WTC11 (cell line): ENCODE measurements around the gene NRIP2. TPM values are rescaled to one million over a fixed set of nuclear protein-coding genes. Genes with fewer than 3 reads are reported as not detected.

ENCODE experiments used
- ATAC-seq: fragments of 200-7000 bp; cut with Tn5 transposase; 2 replicates; pipeline ENCODE4 v1.10.0; 2021; ENCODE audit warnings: mild to moderate bottlenecking, moderate library complexity
- CTCF ChIA-PET: fragments of 300-600 bp; sonication (Branson Sonifier 250); formaldehyde crosslinking; loops from one replicate; lab custom pipeline; 2021; ENCODE audit warnings: antibody characterized with exemption; lab: Charles Lee
- POLR2A ChIA-PET: fragments of 350-600 bp; sonication (Branson Sonifier 250); formaldehyde crosslinking; loops from one replicate; lab custom pipeline; 2021; ENCODE audit warnings: antibody characterized with exemption; lab: Charles Lee
- DNase-seq: peaks from one replicate; pipeline ENCODE4 v3.0.0; 2021; ENCODE audit warnings: low spot score
- H3K27ac Mint-ChIP-seq: 2 replicates; pipeline ENCODE4 v1.8.0; 2021; ENCODE audit warnings: mixed read lengths
- H3K27me3 Mint-ChIP-seq: 2 replicates; pipeline ENCODE4 v1.8.0; 2021; ENCODE audit warnings: low read depth, mild to moderate bottlenecking, moderate library complexity, mixed read lengths
- H3K36me3 Mint-ChIP-seq: 2 replicates; pipeline ENCODE4 v1.8.0; 2021; ENCODE audit warnings: mixed read lengths
- H3K4me1 Mint-ChIP-seq: 2 replicates; pipeline ENCODE4 v1.8.0; 2022; ENCODE audit warnings: mixed read lengths
- H3K4me3 Mint-ChIP-seq: 2 replicates; pipeline ENCODE4 v1.8.0; 2021; ENCODE audit warnings: mild to moderate bottlenecking, moderate library complexity, mixed read lengths
- H3K9me3 Mint-ChIP-seq: 2 replicates; pipeline ENCODE4 v1.8.0; 2021; ENCODE audit warnings: mixed read lengths
- IRF2 ChIP-seq: sonication (generic); formaldehyde crosslinking; IDR thresholded peaks from 2 replicates; pipeline ENCODE4 v1.8.0; 2022; ENCODE audit warnings: low read depth, missing genetic modification reagents, borderline replicate concordance
- MXD4 ChIP-seq: fragments of 250-450 bp; sonication (Bioruptor Pico); IDR thresholded peaks from 2 replicates; pipeline ENCODE4 v1.8.0; 2021; ENCODE audit warnings: mild to moderate bottlenecking, moderate library complexity, borderline replicate concordance
- NFATC4 ChIP-seq: fragments of 250-450 bp; sonication (Bioruptor Pico); IDR thresholded peaks from 2 replicates; pipeline ENCODE4 v1.9.0; 2021; ENCODE audit warnings: mild to moderate bottlenecking
- NFE2L1 ChIP-seq: sonication (generic); formaldehyde crosslinking; IDR thresholded peaks from 2 replicates; pipeline ENCODE4 v1.8.1; 2023; ENCODE audit warnings: missing genetic modification reagents
- NFYB ChIP-seq: sonication (generic); formaldehyde crosslinking; conservative IDR thresholded peaks from 2 replicates; pipeline ENCODE4 v1.8.0; 2022; ENCODE audit warnings: low read depth, missing genetic modification reagents
- SP1 ChIP-seq: sonication (generic); formaldehyde crosslinking; conservative IDR thresholded peaks from 2 replicates; pipeline ENCODE4 v1.8.1; 2022; ENCODE audit warnings: missing genetic modification reagents
- TP53 ChIP-seq: sonication (generic); formaldehyde crosslinking; IDR thresholded peaks from 2 replicates; pipeline ENCODE4 v1.8.1; 2023; ENCODE audit warnings: mild to moderate bottlenecking, missing genetic modification reagents
- ZNF232 ChIP-seq: sonication (generic); formaldehyde crosslinking; IDR thresholded peaks from 2 replicates; pipeline ENCODE4 v1.8.0; 2022; ENCODE audit warnings: mild to moderate bottlenecking, missing genetic modification reagents
- ZNF396 ChIP-seq: fragments of 250-450 bp; sonication (Bioruptor Pico); IDR thresholded peaks from 2 replicates; pipeline ENCODE4 v1.8.0; 2021; ENCODE audit warnings: mild to moderate bottlenecking, moderate library complexity, borderline replicate concordance
- total RNA-seq: library from RNA; stranded (reverse); gene quantifications from 3 replicates; pipeline ENCODE4 v1.2.3, GENCODE V29; 2021
- TF ChIP-seq, protein P1 (sequence below): sonication (generic); formaldehyde crosslinking; IDR thresholded peaks from 2 replicates; pipeline ENCODE4 v1.8.0; 2023; ENCODE audit warnings: missing genetic modification reagents, mild to moderate bottlenecking, borderline replicate concordance
- TF ChIP-seq, protein P2 (sequence below): sonication (generic); formaldehyde crosslinking; IDR thresholded peaks from 2 replicates; pipeline ENCODE4 v1.8.1; 2022; ENCODE audit warnings: mild to moderate bottlenecking, moderate library complexity, missing genetic modification reagents
- TF ChIP-seq, protein P3 (sequence below): sonication (generic); formaldehyde crosslinking; IDR thresholded peaks from 2 replicates; pipeline ENCODE4 v1.8.1; 2022; ENCODE audit warnings: low read depth, mild to moderate bottlenecking, moderate library complexity, missing genetic modification reagents, borderline replicate concordance
- TF ChIP-seq, protein P4 (sequence below): sonication (generic); formaldehyde crosslinking; IDR thresholded peaks from 2 replicates; pipeline ENCODE4 v1.8.1; 2022; ENCODE audit warnings: low read depth, missing genetic modification reagents, borderline replicate concordance
- TF ChIP-seq, protein P5 (sequence below): sonication (generic); formaldehyde crosslinking; conservative IDR thresholded peaks from 2 replicates; pipeline ENCODE4 v1.8.1; 2022; ENCODE audit warnings: mild to moderate bottlenecking, missing genetic modification reagents

Gene NRIP2
- total RNA-seq, 1 experiment from 2014 or later = not detected

DNA sequence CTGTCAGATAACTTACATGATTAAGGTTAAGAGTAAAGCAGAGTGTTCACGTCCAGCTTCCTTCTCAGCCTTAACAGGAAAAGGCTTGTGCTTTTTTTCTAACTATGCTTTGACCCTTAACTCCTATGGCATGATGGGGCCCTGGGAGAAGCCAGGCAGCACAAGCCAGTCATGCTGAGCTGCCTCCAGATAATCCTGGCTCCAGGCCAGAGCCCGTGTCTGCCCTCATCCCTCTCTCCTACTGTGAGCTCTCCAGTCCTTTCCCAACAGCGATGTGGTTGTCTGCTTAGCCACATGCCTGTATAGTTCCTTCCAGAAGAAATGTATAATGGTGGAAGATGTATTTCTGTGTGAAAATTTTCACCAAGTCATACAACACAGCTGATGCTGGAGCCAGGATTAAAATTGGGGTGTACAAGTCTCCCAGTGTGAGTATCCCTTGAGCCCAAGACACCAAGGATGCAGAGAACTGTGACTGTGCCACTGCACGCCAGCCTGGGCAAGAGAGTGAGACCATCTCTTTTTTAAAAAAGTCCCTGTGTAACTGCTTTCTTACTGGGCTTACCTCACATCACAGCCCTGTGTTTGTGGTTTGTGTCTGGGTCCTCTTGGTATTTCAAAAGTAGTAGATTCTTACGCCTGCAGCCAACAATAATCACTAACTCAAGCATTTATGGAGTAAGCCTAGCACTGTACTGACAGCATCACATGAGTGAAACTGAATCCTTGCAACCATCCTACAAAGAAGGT is 30.3 kb downstream of the NRIP2 start (continued):
- TF ChIP-seq, protein P1, sequence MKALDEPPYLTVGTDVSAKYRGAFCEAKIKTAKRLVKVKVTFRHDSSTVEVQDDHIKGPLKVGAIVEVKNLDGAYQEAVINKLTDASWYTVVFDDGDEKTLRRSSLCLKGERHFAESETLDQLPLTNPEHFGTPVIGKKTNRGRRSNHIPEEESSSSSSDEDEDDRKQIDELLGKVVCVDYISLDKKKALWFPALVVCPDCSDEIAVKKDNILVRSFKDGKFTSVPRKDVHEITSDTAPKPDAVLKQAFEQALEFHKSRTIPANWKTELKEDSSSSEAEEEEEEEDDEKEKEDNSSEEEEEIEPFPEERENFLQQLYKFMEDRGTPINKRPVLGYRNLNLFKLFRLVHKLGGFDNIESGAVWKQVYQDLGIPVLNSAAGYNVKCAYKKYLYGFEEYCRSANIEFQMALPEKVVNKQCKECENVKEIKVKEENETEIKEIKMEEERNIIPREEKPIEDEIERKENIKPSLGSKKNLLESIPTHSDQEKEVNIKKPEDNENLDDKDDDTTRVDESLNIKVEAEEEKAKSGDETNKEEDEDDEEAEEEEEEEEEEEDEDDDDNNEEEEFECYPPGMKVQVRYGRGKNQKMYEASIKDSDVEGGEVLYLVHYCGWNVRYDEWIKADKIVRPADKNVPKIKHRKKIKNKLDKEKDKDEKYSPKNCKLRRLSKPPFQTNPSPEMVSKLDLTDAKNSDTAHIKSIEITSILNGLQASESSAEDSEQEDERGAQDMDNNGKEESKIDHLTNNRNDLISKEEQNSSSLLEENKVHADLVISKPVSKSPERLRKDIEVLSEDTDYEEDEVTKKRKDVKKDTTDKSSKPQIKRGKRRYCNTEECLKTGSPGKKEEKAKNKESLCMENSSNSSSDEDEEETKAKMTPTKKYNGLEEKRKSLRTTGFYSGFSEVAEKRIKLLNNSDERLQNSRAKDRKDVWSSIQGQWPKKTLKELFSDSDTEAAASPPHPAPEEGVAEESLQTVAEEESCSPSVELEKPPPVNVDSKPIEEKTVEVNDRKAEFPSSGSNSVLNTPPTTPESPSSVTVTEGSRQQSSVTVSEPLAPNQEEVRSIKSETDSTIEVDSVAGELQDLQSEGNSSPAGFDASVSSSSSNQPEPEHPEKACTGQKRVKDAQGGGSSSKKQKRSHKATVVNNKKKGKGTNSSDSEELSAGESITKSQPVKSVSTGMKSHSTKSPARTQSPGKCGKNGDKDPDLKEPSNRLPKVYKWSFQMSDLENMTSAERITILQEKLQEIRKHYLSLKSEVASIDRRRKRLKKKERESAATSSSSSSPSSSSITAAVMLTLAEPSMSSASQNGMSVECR (CRISPR knock-in tag) = no peak
- no peak for TF ChIP-seq IRF2
- TF ChIP-seq SP1 (CRISPR knock-in tag) = no peak
- no peak for TF ChIP-seq MXD4
- TF ChIP-seq, protein P2, sequence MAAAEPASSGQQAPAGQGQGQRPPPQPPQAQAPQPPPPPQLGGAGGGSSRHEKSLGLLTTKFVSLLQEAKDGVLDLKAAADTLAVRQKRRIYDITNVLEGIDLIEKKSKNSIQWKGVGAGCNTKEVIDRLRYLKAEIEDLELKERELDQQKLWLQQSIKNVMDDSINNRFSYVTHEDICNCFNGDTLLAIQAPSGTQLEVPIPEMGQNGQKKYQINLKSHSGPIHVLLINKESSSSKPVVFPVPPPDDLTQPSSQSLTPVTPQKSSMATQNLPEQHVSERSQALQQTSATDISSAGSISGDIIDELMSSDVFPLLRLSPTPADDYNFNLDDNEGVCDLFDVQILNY (CRISPR knock-in tag) = no peak
- no peak for TF ChIP-seq NFE2L1 (CRISPR knock-in tag)
- TF ChIP-seq ZNF396 (CRISPR knock-in tag) = no peak
- TF ChIP-seq, protein P3, sequence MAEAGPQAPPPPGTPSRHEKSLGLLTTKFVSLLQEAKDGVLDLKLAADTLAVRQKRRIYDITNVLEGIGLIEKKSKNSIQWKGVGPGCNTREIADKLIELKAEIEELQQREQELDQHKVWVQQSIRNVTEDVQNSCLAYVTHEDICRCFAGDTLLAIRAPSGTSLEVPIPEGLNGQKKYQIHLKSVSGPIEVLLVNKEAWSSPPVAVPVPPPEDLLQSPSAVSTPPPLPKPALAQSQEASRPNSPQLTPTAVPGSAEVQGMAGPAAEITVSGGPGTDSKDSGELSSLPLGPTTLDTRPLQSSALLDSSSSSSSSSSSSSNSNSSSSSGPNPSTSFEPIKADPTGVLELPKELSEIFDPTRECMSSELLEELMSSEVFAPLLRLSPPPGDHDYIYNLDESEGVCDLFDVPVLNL (CRISPR knock-in tag) = no peak
- TF ChIP-seq TP53 (CRISPR knock-in tag) = no peak
- TF ChIP-seq ZNF232 (CRISPR knock-in tag) = no peak

DNA sequence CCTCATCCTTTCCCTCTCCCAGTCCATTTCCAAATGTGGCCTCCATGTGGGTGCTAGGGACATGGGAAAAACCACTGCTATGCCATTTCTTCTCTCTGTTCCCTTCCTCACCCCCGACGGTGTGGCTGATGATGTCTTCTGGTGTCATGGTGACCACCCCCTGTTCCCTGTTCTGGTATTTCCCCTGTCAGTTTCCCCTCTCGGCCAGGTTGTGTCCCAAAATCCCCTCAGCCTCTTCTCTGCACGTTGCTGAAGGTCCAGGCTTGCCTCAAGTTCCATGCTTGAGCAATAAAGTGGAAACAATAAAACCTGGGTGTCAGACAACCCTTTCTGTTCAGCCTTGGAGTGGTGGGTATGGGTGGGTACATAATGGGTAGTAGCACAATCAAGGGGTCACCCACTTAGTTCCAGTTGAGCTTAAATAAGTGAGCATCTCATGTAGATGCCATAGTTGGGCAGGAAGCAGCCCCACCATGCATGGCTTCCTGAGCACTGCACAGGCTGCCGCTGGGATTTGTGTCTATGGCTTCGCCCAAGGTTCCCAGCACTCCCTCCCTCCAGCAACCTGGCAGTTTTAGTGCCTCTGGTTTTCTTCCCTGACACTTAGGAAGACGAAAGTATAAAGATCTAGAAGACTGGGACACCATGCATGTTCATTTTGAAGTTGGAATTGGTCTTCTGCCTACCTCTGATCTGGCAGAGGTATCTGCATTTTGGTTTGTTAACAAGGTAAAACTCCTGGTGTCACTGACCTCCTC is 31.0 kb downstream of the NRIP2 start:
- Mint-ChIP-seq H3K27ac (no peak overlapping the region), H3K4me1 (no peaks in the 10 kb centered on the region), H3K4me3 (no peak overlapping the region), H3K27me3 (no peaks in the 10 kb centered on the region), H3K9me3 (no peaks in the 10 kb centered on the region), H3K36me3 (peaks cover 76% of the 10 kb centered on the region)
- no peak for TF ChIP-seq NFATC4 (CRISPR knock-in tag)
- TF ChIP-seq NFE2L1 (CRISPR knock-in tag) = no peak
- TF ChIP-seq NFYB = no peak
- TF ChIP-seq, protein P4, sequence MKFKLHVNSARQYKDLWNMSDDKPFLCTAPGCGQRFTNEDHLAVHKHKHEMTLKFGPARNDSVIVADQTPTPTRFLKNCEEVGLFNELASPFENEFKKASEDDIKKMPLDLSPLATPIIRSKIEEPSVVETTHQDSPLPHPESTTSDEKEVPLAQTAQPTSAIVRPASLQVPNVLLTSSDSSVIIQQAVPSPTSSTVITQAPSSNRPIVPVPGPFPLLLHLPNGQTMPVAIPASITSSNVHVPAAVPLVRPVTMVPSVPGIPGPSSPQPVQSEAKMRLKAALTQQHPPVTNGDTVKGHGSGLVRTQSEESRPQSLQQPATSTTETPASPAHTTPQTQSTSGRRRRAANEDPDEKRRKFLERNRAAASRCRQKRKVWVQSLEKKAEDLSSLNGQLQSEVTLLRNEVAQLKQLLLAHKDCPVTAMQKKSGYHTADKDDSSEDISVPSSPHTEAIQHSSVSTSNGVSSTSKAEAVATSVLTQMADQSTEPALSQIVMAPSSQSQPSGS = no peak
- TF ChIP-seq, protein P5, sequence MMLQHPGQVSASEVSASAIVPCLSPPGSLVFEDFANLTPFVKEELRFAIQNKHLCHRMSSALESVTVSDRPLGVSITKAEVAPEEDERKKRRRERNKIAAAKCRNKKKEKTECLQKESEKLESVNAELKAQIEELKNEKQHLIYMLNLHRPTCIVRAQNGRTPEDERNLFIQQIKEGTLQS (CRISPR knock-in tag) = no peak
- no peak for DNase-seq
- ChIA-PET POLR2A (interaction anchor here (0.5 kb wide), 1 partner anchor 1890 kb away, joined by 5 read pairs; no protein-coding TSS in a partner anchor), CTCF (interaction anchor here (0.5 kb wide), 1 partner anchor 50 kb away, joined by 5 read pairs; no protein-coding TSS in a partner anchor)
- no peak for ATAC-seq
